ENCODE data around the gene MAD2L2.

Gene MAD2L2

GRCh38 chr1:11704691-11705475 is 23.9 kb upstream of the MAD2L2 start:
- DNase-seq, result no peak

GRCh38 chr1:11704194-11704529 is 23.2 kb upstream of the MAD2L2 start:
- DNase-seq, result no peak

- no peak for DNase-seq
Observed at GRCh38 chr1:11703357-11704193, 22.6 kb upstream of the MAD2L2 start.

GRCh38 chr1:11701981-11702803 is 21.2 kb upstream of the MAD2L2 start:
- DNase-seq, result no peak

GRCh38 chr1:11701551-11701961 is 20.6 kb upstream of the MAD2L2 start:
- no peak for DNase-seq

GRCh38 chr1:11700601-11701467 is 19.9 kb upstream of the MAD2L2 start:
- no peak for DNase-seq

GRCh38 chr1:11697893-11698210 is 16.9 kb upstream of the MAD2L2 start:
- DNase-seq, result no peak

- DNase-seq, result no peak
Observed at GRCh38 chr1:11697188-11697892, 16.4 kb upstream of the MAD2L2 start.

GRCh38 chr1:11695861-11696260 is 14.9 kb upstream of the MAD2L2 start:
- no peak for DNase-seq

- DNase-seq, result no peak
Observed at GRCh38 chr1:11693917-11694316, 13.0 kb upstream of the MAD2L2 start.

- DNase-seq, result no peak
Observed at GRCh38 chr1:11693024-11693590, 12.2 kb upstream of the MAD2L2 start.

GRCh38 chr1:11691928-11692711 is 11.2 kb upstream of the MAD2L2 start:
- DNase-seq, result no peak

- peak; percentile 58 to 67 for DNase-seq
Observed at GRCh38 chr1:11691302-11691914, 10.5 kb upstream of the MAD2L2 start, which contains the start of gene DRAXIN. TSS of gene DRAXIN (plus strand) at chr1:11691710. CDS start at chr1:11706259, 14,549 bp downstream.

GRCh38 chr1:11690397-11691301 is 9.7 kb upstream of the MAD2L2 start:
- DNase-seq, result peak in 1 of 2 experiments; percentile 62

GRCh38 chr1:11688506-11688905 is 7.6 kb upstream of the MAD2L2 start:
- DNase-seq, result no peak

GRCh38 chr1:11685210-11685752 is 4.3 kb upstream of the MAD2L2 start:
- no peak for DNase-seq

GRCh38 chr1:11684070-11684469 is 3.1 kb upstream of the MAD2L2 start:
- DNase-seq, result no peak

- DNase-seq, result no peak
Observed at GRCh38 chr1:11682799-11683198, 1.9 kb upstream of the MAD2L2 start.

All from NCI-H2081 (cell line).